A549 (cell line): Measurements from ENCODE around the gene PRSS21.

Source experiments
- EP300 ChIP-seq, 2 experiments: fragments of >200 bp; sonication (Bioruptor Twin); formaldehyde crosslinking; IDR thresholded peaks; 2 replicates in 1 of 2; 3 replicates in 1 of 2; pipeline ENCODE4 v1.6.1; 2016 to 2017
- HEYL ChIP-seq: fragments of 250-450 bp; sonication (Bioruptor Pico); IDR thresholded peaks from 2 replicates; pipeline ENCODE4 v1.8.0; 2021; ENCODE audit warnings: mild to moderate bottlenecking, moderate library complexity
- HOXA7 ChIP-seq: fragments of 250-450 bp; sonication (Bioruptor Pico); IDR thresholded peaks from 2 replicates; pipeline ENCODE4 v1.5.0; 2020; ENCODE audit warnings: mild to moderate bottlenecking, moderate library complexity
- JUN ChIP-seq, 2 experiments: fragments of >200 bp; sonication (Bioruptor Twin); formaldehyde crosslinking; IDR thresholded peaks; 2 replicates in 1 of 2; 3 replicates in 1 of 2; pipeline ENCODE4 v1.6.1; 2016 to 2017
- MAZ ChIP-seq: fragments of 150-350 bp; IDR thresholded peaks from 2 replicates; pipeline ENCODE4 v1.6.1; 2014; ENCODE audit warnings: antibody characterized with exemption, low read depth, low read length, borderline replicate concordance
- NR3C1 ChIP-seq: fragments of >200 bp; sonication (Bioruptor Twin); formaldehyde crosslinking; IDR thresholded peaks from 3 replicates; pipeline ENCODE4 v1.6.1; 2017
- POLR2A ChIP-seq: IDR thresholded peaks from 2 replicates; pipeline ENCODE4 v1.6.1; 2012; ENCODE audit warnings: mild to moderate bottlenecking, low read length
- SMC3 ChIP-seq: fragments of >200 bp; sonication (Bioruptor Twin); formaldehyde crosslinking; IDR thresholded peaks from 3 replicates; pipeline ENCODE4 v1.6.1; 2018; ENCODE audit warnings: inconsistent platforms
- SREBF2 ChIP-seq: fragments of 450-650 bp; IDR thresholded peaks from 2 replicates; pipeline ENCODE4 v1.6.1; 2014; ENCODE audit warnings: mild to moderate bottlenecking, moderate library complexity
- TF ChIP-seq, protein P1 (sequence below): IDR thresholded peaks from 2 replicates; pipeline ENCODE4 v1.6.1; 2012
- TF ChIP-seq, protein P2 (sequence below): fragments of >200 bp; sonication (Bioruptor Twin); formaldehyde crosslinking; IDR thresholded peaks from 3 replicates; pipeline ENCODE4 v1.5.1; 2016

DNA sequence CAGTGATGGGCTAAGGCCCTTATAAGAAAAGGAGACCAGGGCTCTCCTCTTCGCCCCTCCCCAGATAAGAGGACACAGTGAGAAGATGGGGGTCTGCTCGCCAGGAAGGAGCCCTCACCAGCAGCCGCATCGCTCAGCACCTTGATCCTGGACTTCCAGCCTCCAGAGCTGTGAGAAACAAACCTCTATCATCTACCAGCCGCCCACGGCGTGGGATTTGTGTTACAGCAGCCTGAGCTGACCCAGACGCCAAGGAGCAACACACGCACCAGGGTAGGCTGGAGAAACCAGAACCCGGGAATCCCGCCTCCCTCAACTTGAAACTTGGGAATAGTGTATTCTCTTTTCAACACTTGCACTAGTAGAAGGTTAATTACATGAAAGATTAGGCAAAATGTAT lies 8.9 kb downstream of the PRSS21 start:
- TF ChIP-seq SMC3 (no peak), NR3C1 (no peak), EP300 (IDR thresholded peaks at IDR 0.05) (no peak), MAZ (no peak), SREBF2 (no peak), JUN (IDR thresholded peaks at IDR 0.05) (no peak), POLR2A (no peak), HEYL (CRISPR knock-in tag) (no peak), HOXA7 (CRISPR knock-in tag) (no peak)
- TF ChIP-seq, protein P1, sequence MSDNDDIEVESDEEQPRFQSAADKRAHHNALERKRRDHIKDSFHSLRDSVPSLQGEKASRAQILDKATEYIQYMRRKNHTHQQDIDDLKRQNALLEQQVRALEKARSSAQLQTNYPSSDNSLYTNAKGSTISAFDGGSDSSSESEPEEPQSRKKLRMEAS = no peak
- TF ChIP-seq, protein P2, sequence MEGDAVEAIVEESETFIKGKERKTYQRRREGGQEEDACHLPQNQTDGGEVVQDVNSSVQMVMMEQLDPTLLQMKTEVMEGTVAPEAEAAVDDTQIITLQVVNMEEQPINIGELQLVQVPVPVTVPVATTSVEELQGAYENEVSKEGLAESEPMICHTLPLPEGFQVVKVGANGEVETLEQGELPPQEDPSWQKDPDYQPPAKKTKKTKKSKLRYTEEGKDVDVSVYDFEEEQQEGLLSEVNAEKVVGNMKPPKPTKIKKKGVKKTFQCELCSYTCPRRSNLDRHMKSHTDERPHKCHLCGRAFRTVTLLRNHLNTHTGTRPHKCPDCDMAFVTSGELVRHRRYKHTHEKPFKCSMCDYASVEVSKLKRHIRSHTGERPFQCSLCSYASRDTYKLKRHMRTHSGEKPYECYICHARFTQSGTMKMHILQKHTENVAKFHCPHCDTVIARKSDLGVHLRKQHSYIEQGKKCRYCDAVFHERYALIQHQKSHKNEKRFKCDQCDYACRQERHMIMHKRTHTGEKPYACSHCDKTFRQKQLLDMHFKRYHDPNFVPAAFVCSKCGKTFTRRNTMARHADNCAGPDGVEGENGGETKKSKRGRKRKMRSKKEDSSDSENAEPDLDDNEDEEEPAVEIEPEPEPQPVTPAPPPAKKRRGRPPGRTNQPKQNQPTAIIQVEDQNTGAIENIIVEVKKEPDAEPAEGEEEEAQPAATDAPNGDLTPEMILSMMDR = no peak
